Common myeloid progenitor, CD34-positive (primary cell): ENCODE measurements around the gene DGKE.

Experiments used
- CTCF ChIA-PET: fragments of 350-600 bp; sonication (Branson Sonifier 250); formaldehyde crosslinking; loops from one replicate; lab custom pipeline; 2021; ENCODE audit warnings: antibody characterized with exemption; lab: Charles Lee
- POLR2A ChIA-PET: fragments of 350-600 bp; sonication (Branson Sonifier 250); formaldehyde crosslinking; loops from one replicate; lab custom pipeline; 2021; ENCODE audit warnings: antibody characterized with exemption; lab: Charles Lee
- DNase-seq, 3 donors: peaks; one replicate each; pipeline versions ENCODE4 v3.0.0 to v3.0.0-alpha.2; 2013
- H3K27ac ChIP-seq, 2 experiments: 1 replicate in 1 of 2; 2 replicates in 1 of 2; pipeline ENCODE4 v1.7.0; 2013; ENCODE audit warnings: inconsistent platforms in 2 of 2, low read length in 2 of 2, mild to moderate bottlenecking in 2 of 2, low read depth in 1 of 2, moderate library complexity in 1 of 2; ENCODE audit not compliant: severe bottlenecking in 2 of 2, insufficient read depth in 1 of 2, poor library complexity in 1 of 2
- H3K27me3 ChIP-seq, 5 experiments: replicated peaks in 2 of 5; 1 replicate in 3 of 5; 2 replicates in 2 of 5; pipeline versions ENCODE4 v1.6.1 to v1.7.0; 2013; ENCODE audit warnings: low read length in 4 of 5, mild to moderate bottlenecking in 2 of 5, moderate library complexity in 2 of 5, inconsistent platforms in 1 of 5; ENCODE audit not compliant: insufficient read depth in 5 of 5, control insufficient read depth in 4 of 5
- H3K36me3 ChIP-seq, 4 experiments: 1 replicate in 2 of 4; 2 replicates in 2 of 4; pipeline versions ENCODE4 v1.6.1 to v1.7.0; 2013; ENCODE audit warnings: low read length in 3 of 4, control low read depth in 1 of 4, mild to moderate bottlenecking in 1 of 4; ENCODE audit not compliant: control insufficient read depth in 4 of 4, insufficient read depth in 4 of 4
- H3K4me1 ChIP-seq, 4 experiments: 1 replicate in 3 of 4; 2 replicates in 1 of 4; pipeline versions ENCODE4 v1.6.1 to v1.7.1; 2013; ENCODE audit warnings: low read length in 3 of 4, mild to moderate bottlenecking in 3 of 4, control low read depth in 1 of 4, inconsistent platforms in 1 of 4, moderate library complexity in 1 of 4; ENCODE audit not compliant: control insufficient read depth in 4 of 4, insufficient read depth in 4 of 4; ENCODE audit errors: control extremely low read depth in 1 of 4
- H3K4me3 ChIP-seq, 7 experiments: 1 replicate in 4 of 7; 2 replicates in 3 of 7; pipeline versions ENCODE4 v1.5.1 to v1.7.0; 2013; ENCODE audit warnings: mild to moderate bottlenecking in 7 of 7, low read length in 6 of 7, moderate library complexity in 6 of 7, inconsistent platforms in 2 of 7, low read depth in 2 of 7, control low read depth in 1 of 7; ENCODE audit not compliant: insufficient read depth in 4 of 7, control insufficient read depth in 1 of 7; ENCODE audit errors: extremely low read depth in 1 of 7
- H3K9me3 ChIP-seq, 5 experiments: 1 replicate in 4 of 5; 2 replicates in 1 of 5; pipeline versions ENCODE4 v1.6.1 to v1.7.1; 2013; ENCODE audit warnings: low read length in 4 of 5, mild to moderate bottlenecking in 2 of 5, inconsistent platforms in 1 of 5, low read depth in 1 of 5, moderate library complexity in 1 of 5; ENCODE audit not compliant: control insufficient read depth in 4 of 5, insufficient read depth in 2 of 5; ENCODE audit errors: control extremely low read depth in 1 of 5
- WGBS: methylation state at CpG from one replicate; pipeline ENCODE4 v1.1.5; 2013; ENCODE audit not compliant: insufficient coverage; 5-methylcytosine and 5-hydroxymethylcytosine counted together

Gene DGKE

DNA sequence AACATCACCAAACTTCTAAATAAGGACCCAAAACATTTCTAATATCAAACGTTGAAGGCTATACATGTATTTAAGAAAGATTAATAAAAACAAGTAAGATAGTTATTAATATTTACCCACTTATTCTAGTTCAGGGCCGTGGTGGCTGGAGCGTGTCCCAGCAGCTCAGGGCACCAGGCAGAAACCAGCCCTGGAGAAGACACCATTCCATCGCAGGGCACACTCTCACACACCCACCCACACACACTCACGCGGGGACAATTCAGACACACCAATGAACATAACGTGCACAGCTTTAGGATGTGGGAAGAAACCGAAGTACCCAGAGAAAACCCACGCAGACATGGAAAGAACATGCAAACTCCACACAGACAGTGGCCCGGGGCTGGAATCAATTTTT lies 13.7 kb upstream of the DGKE start:
- H3K27ac ChIP-seq: no peak overlapping the region
- no peaks in the 10 kb centered on the region for H3K27me3 ChIP-seq
- no peak for DNase-seq
- ChIA-PET POLR2A (no interaction called here), CTCF (interaction anchor here (0.6 to 2.3 kb wide), 22 partner anchors 9 to 134 kb away, joined by 3 to 12 read pairs (median 3); no protein-coding TSS in a partner anchor)
- H3K4me1 ChIP-seq: peaks cover 0 to 12% (median 6%) of the 10 kb centered on the region in 4 experiments
- whole genome bisulfite sequencing: 91% methylated on average over 6 of the region's 10 CpGs
- H3K9me3 ChIP-seq: peaks cover 0 to 4% (median 0%) of the 10 kb centered on the region in 5 experiments
- H3K4me3 ChIP-seq: no peak overlapping the region
- H3K36me3 ChIP-seq: peaks cover 0 to 5% (median 1%) of the 10 kb centered on the region in 4 experiments

DNA sequence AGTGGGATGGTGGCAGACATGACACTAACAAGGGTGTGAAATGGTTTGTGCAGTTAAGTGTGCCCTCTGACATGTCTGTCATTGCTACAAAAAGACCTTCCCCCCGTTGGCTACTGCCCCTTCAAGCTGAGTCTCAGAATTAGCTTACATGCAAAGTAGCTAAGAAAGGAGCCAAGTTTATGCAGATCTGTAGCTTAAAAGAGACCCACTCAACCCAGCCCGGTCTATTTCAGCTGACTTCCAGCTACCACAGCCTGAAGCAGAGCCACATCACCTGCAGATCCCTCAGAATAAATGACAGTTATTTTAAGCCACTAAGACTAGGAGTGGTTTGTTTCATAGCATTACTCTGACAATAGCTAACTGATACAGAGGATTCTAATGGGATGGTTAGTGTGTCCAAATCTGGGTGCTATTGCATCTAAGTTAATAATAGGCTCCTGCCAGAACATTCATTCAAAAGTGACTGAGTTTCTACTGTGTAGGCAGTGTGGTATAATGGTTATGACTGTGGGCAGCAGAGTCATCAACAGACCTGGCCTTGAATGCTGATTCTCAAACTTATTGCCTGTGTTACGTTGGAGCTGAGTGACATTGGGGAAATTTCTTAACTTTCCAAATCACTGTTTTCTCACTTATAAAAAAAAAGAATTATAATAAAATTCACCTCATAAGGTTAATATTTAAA lies 12.0 kb upstream of the DGKE start:
- H3K27ac ChIP-seq: no peak overlapping the region
- 92% methylated on average over 2 of the region's 3 CpGs for WGBS
- no peaks in the 10 kb centered on the region for H3K27me3 ChIP-seq
- peaks cover 0 to 5% (median 2%) of the 10 kb centered on the region in 4 experiments for H3K36me3 ChIP-seq
- H3K9me3 ChIP-seq: peaks cover 0 to 4% (median 0%) of the 10 kb centered on the region in 5 experiments
- peaks cover 0 to 13% (median 6%) of the 10 kb centered on the region in 4 experiments for H3K4me1 ChIP-seq
- no peak overlapping the region for H3K4me3 ChIP-seq
- DNase-seq: no peak
- ChIA-PET CTCF (interaction anchor here (1.0 to 1.3 kb wide), 3 partner anchors 21 to 118 kb away, joined by 3 to 4 read pairs (median 3); no protein-coding TSS in a partner anchor), POLR2A (no interaction called here)

DNA sequence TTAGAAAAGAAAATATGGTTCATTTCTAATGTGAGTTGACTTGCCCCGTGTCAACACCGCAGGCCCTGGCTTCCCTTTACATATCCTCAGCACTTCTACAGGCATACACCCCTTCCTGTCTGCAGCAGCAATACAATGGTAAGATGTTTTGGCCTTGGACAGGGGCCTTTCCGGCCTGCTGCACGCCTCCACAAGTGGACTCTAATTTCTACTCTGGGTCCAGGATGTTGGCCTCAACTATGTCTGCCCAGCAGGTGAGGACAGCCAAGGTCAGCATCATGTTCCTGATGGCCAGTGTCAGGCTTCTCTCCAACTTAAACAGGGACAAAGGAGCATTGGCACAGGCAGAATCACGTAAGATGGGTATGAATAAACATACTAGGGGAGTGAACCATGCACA lies 11.2 kb upstream of the DGKE start:
- POLR2A ChIA-PET: no interaction called here
- WGBS: 24% methylated on average over 5 of the region's 5 CpGs
- Histone ChIP-seq H3K4me1 (peaks cover 0 to 15% (median 6%) of the 10 kb centered on the region in 4 experiments), H3K27me3 (no peaks in the 10 kb centered on the region), H3K9me3 (peaks cover 0 to 4% (median 0%) of the 10 kb centered on the region in 5 experiments), H3K36me3 (peaks cover 0 to 8% (median 2%) of the 10 kb centered on the region in 4 experiments), H3K4me3 (no peak overlapping the region), H3K27ac (no peak overlapping the region)
- peak in 1 of 3 donors; percentile 36 for DNase-seq
- CTCF ChIA-PET: no interaction called here

GRCh38 chr17:56823848-56824247 lies 10.1 kb upstream of the DGKE start:
- Histone ChIP-seq H3K4me3 (no peak overlapping the region), H3K9me3 (peaks cover 0 to 4% (median 0%) of the 10 kb centered on the region in 5 experiments), H3K27ac (no peak overlapping the region), H3K4me1 (peaks cover 0 to 15% (median 6%) of the 10 kb centered on the region in 4 experiments), H3K27me3 (no peaks in the 10 kb centered on the region), H3K36me3 (peaks cover 0 to 8% (median 2%) of the 10 kb centered on the region in 4 experiments)
- WGBS: 100% methylated on average over 2 of the region's 2 CpGs
- ChIA-PET CTCF (interaction anchor here (0.7 to 0.9 kb wide), 2 partner anchors 9 to 10 kb away, joined by 3 read pairs; partner anchors contain the start of genes C17orf67 and DGKE), POLR2A (no interaction called here)
- DNase-seq: no peak

- DNase-seq: no peak
- ChIA-PET CTCF (interaction anchor here (0.8 to 1.5 kb wide), 2 partner anchors 21 to 108 kb away, joined by 3 read pairs; no protein-coding TSS in a partner anchor), POLR2A (no interaction called here)
- Histone ChIP-seq H3K9me3 (peaks cover 0 to 4% (median 0%) of the 10 kb centered on the region in 5 experiments), H3K36me3 (peaks cover 0 to 8% (median 4%) of the 10 kb centered on the region in 4 experiments), H3K4me1 (peaks cover 0 to 13% (median 6%) of the 10 kb centered on the region in 4 experiments), H3K27ac (no peak overlapping the region), H3K27me3 (no peaks in the 10 kb centered on the region), H3K4me3 (no peak overlapping the region)
- no CpG with 5 or more reads among the region's 1 CpG for WGBS
Measured at GRCh38 chr17:56824503-56824902, 9.4 kb upstream of the DGKE start.

- peaks cover 0 to 15% (median 10%) of the 10 kb centered on the region in 4 experiments for H3K36me3 ChIP-seq
- H3K4me3 ChIP-seq: no peak overlapping the region
- 100% methylated on average over 1 of the region's 4 CpGs for WGBS
- POLR2A ChIA-PET: no interaction called here
- no peaks in the 10 kb centered on the region for H3K27me3 ChIP-seq
- CTCF ChIA-PET: interaction anchor here (1.2 to 2.8 kb wide), 3 partner anchors 8 to 10 kb away, joined by 3 to 9 read pairs (median 9); no protein-coding TSS in a partner anchor
- peak; percentile 12 to 79 (median 64) for DNase-seq
- H3K9me3 ChIP-seq: peaks cover 0 to 4% (median 0%) of the 10 kb centered on the region in 5 experiments
- H3K27ac ChIP-seq: no peak overlapping the region
- peaks cover 0 to 13% (median 6%) of the 10 kb centered on the region in 4 experiments for H3K4me1 ChIP-seq
Measured at GRCh38 chr17:56826611-56827414, 7.1 kb upstream of the DGKE start.
